ENCODE results near the gene CRYL1. TPM values are rescaled to one million over a fixed set of nuclear protein-coding genes. Genes with fewer than 3 reads are reported as not detected.

The CRYL1 gene
- total RNA-seq, 1 experiment from 2014 or later: 26.5 TPM

DNA sequence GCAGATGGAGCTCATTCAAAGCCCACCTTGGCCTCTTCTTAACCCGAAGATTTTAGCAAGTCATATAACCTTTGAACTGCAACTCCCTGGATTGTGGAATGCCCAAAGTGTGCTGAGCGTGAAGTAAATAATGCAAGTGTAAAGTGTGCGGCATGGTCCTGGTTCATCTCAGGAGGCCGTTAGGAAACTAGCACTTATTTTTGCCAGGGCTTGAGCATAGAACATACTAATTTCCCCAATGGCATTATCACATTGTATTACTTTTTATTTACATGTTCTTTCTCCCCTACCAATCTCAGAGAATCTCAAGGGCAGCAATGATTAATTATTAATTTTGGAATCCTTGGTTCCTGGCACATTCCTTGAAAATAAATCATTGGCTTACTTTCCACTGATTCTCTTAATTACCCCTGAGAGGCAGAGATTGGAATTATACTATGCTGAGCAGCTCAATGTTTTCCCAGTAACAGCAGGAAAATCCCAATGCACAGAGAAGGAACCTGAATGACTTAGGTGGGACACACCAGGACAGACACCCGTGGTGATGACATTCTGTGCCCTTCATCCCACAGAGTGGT is 164.7 kb downstream of the CRYL1 start:
- H3K9me3 ChIP-seq (ENCODE audit: control insufficient read depth in 1 of 2, insufficient read depth in 1 of 2, low read depth in 1 of 2, low read length in 2 of 2): no peaks in the 10 kb centered on the region
- H3K4me1 ChIP-seq (ENCODE audit: control insufficient read depth in 1 of 2, insufficient read depth in 2 of 2, low read length in 2 of 2): peaks cover 0 to 10% of the 10 kb centered on the region in 2 experiments; a peak in 2 of 4 replicates
- RAD21 ChIA-PET (ENCODE audit: low non-redundant PET in 1 of 2, low total read pairs in 2 of 2, uncharacterized antibody in 2 of 2, unreplicated experiment in 2 of 2): no interaction called here
- TF ChIP-seq RAD21 (IDR thresholded peaks at IDR 0.05; ENCODE audit: low read depth): no peak
- no peak for TF ChIP-seq EZH2phosphoT487 (IDR thresholded peaks at IDR 0.05; ENCODE audit: borderline replicate concordance)
- TF ChIP-seq SIN3A (IDR thresholded peaks at IDR 0.05; ENCODE audit: low read depth): no peak
- TF ChIP-seq CEBPB (IDR thresholded peaks at IDR 0.05; ENCODE audit: low read depth): no peak
- TF ChIP-seq, protein P1, sequence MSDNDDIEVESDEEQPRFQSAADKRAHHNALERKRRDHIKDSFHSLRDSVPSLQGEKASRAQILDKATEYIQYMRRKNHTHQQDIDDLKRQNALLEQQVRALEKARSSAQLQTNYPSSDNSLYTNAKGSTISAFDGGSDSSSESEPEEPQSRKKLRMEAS (IDR thresholded peaks at IDR 0.05): no peak
- TF ChIP-seq TCF7L2 (IDR thresholded peaks at IDR 0.05; ENCODE audit: borderline replicate concordance, extremely low read depth, insufficient read depth, insufficient read length): no peak
- no peak for TF ChIP-seq FOSL1 (IDR thresholded peaks at IDR 0.05; ENCODE audit: low read depth)
- TF ChIP-seq EZH2 (IDR thresholded peaks at IDR 0.05): no peak
- no peak for TF ChIP-seq SP1 (IDR thresholded peaks at IDR 0.05; ENCODE audit: low read depth)
- TF ChIP-seq SRF (IDR thresholded peaks at IDR 0.05; ENCODE audit: low read depth): no peak
- TF ChIP-seq POLR2AphosphoS5 (IDR thresholded peaks at IDR 0.05; ENCODE audit: low read depth, low read length): no peak
- TF ChIP-seq CBX3 (IDR thresholded peaks at IDR 0.05; ENCODE audit: low read depth): no peak
- no peak for TF ChIP-seq JUND (IDR thresholded peaks at IDR 0.05)
- TF ChIP-seq, protein P2, sequence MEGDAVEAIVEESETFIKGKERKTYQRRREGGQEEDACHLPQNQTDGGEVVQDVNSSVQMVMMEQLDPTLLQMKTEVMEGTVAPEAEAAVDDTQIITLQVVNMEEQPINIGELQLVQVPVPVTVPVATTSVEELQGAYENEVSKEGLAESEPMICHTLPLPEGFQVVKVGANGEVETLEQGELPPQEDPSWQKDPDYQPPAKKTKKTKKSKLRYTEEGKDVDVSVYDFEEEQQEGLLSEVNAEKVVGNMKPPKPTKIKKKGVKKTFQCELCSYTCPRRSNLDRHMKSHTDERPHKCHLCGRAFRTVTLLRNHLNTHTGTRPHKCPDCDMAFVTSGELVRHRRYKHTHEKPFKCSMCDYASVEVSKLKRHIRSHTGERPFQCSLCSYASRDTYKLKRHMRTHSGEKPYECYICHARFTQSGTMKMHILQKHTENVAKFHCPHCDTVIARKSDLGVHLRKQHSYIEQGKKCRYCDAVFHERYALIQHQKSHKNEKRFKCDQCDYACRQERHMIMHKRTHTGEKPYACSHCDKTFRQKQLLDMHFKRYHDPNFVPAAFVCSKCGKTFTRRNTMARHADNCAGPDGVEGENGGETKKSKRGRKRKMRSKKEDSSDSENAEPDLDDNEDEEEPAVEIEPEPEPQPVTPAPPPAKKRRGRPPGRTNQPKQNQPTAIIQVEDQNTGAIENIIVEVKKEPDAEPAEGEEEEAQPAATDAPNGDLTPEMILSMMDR (IDR thresholded peaks at IDR 0.05 in 2 of 3, conservative IDR thresholded peaks at IDR 0.05 in 1 of 3; ENCODE audit: borderline replicate concordance in 1 of 3, insufficient read depth in 1 of 3, low read depth in 2 of 3, low read length in 2 of 3): no peak
- TF ChIP-seq ELF1 (IDR thresholded peaks at IDR 0.05; ENCODE audit: borderline replicate concordance, low read depth): no peak
- TF ChIP-seq ZFX (IDR thresholded peaks at IDR 0.05): no peak
- POLR2A ChIA-PET: no interaction called here
- H3K4me3 ChIP-seq (replicated peaks in 1 of 2; ENCODE audit: low read depth in 1 of 2, low read length in 2 of 2): no peak overlapping the region
- CTCF ChIA-PET: no interaction called here
- BruUV-seq (replicated peaks): no TSS peak
- H3K27ac ChIP-seq (ENCODE audit: low read depth, low read length): no peak overlapping the region
- H3K9ac ChIP-seq (ENCODE audit: low read length): no peak overlapping the region
- H3K9me2 ChIP-seq (ENCODE audit: insufficient read depth): no peaks in the 10 kb centered on the region
- intact Hi-C loops (cut with micrococcal nuclease): no loop called here
- ATAC-seq: no peak
- H3K79me2 ChIP-seq (ENCODE audit: insufficient read depth, low read length): no peaks in the 10 kb centered on the region
- no peaks in the 10 kb centered on the region for H3K36me3 ChIP-seq (ENCODE audit: control insufficient read depth in 1 of 2, insufficient read depth in 2 of 2, low read length in 2 of 2)
- H3K4me2 ChIP-seq (ENCODE audit: low read length): no peak overlapping the region
- H2AFZ ChIP-seq (ENCODE audit: low read depth, low read length, poor library complexity, severe bottlenecking): no peak overlapping the region
- H3K27me3 ChIP-seq (ENCODE audit: insufficient read depth, low read length): no peaks in the 10 kb centered on the region
- no peak for DNase-seq (ENCODE audit: low read depth, low spot score)
- H4K20me1 ChIP-seq (ENCODE audit: insufficient read depth): no peaks in the 10 kb centered on the region

All from HCT116 (cell line).